HG02798 (cell line): ENCODE measurements around the gene ALX4.

Experiments used
- ATAC-seq: cut with Tn5 transposase; IDR thresholded peaks from one replicate; pipeline ENCODE4 v1.9.1; 2021; ENCODE audit warnings: mild to moderate bottlenecking; ENCODE audit not compliant: unreplicated experiment, poor library complexity

The ALX4 gene

GRCh38 chr11:44319170-44319551, 9.2 kb upstream of the ALX4 start:
- no peak for ATAC-seq

GRCh38 chr11:44318369-44318768, 8.4 kb upstream of the ALX4 start:
- ATAC-seq, result no peak

GRCh38 chr11:44316659-44317240, 6.8 kb upstream of the ALX4 start:
- ATAC-seq, result no peak

- no peak for ATAC-seq
These were observed 6.2 kb upstream of the ALX4 start for GRCh38 chr11:44315947-44316658.

DNA sequence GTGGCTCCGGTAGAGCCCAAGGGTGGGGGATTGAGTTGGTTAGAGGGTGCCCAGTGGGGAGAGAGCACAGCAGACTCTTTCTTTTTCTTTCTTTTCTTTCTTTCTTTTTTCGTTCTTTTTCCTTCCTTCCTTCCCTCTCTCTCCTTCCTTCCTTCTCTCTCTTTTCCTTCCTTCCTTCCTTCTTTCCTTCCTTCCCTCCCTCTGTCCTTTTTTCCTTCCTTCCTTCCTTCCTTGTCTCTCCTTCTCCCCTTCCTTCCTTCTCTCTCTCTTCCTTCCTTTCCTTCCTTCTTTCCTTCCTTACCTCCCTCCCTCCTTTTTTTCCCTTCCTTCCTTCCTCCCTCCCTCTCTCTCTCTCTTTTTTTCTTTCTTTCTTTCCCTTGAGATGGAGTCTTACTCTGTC, 4.8 kb upstream of the ALX4 start:
- ATAC-seq, result no peak

- no peak for ATAC-seq
These were observed 4.0 kb upstream of the ALX4 start for GRCh38 chr11:44313761-44314489.

DNA sequence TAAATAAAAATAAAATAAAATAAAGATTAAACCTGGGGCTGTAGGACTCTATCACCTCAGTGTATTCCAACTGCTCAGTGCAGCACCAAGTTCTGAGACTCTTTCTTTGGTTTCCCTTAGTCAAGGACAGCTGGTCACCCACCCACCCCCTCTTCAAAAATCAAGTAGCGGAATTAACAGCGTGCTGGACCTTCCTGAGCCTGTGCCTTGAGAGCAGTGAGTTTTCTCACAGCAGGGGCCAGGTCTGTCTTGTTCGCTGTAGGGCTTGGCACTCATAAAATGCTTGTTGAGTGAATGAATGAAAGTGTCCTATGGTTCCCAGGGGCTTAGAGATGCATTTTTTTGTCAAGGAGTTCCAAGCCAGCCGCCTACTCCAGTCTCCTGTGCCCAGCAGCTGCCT, 2.9 kb upstream of the ALX4 start:
- no peak for ATAC-seq

DNA sequence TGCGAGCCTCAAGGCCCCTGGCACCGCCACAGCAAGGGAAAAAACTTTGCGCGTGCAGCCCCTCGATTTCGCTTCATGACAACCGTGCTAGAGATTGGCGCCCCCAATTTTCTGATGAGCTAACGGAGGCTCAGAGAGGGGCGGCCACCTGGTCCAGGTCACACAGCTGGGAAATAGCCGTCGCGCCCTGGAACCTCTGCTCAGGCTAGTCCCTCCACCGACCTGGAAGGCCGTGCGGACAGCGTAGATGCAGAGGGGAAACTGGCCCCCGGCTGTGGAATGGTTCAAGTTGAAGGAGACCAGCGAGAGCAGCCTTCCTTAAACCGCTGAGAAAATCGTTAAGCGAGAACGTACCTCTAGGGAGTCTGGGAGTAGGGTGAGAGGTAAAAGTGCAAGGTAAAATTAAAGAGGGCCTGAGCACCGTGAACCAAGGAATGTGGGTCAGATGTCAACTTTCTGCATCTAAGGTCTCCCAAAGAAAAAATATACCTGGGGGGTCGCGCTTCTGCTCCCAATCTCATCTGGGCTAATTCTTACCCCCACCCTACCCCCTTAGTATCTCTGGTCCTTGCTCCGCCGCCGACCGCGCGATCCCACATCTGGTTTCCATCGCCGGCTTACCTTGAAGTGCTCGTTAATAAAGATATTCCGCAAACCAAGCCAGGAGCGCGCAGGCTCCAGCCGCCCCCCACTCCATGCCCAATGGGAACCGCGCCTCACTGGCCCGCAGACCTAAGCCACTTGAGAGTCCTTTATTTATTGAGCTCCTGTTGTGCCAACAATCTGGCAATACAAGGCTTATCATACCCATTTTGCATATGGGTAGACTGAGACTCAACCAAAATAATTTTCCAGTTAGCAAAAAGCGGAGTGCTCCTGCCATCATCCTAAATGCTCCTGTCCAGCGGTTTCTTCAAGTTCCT, 1.7 kb upstream of the ALX4 start:
- ATAC-seq, result no peak

DNA sequence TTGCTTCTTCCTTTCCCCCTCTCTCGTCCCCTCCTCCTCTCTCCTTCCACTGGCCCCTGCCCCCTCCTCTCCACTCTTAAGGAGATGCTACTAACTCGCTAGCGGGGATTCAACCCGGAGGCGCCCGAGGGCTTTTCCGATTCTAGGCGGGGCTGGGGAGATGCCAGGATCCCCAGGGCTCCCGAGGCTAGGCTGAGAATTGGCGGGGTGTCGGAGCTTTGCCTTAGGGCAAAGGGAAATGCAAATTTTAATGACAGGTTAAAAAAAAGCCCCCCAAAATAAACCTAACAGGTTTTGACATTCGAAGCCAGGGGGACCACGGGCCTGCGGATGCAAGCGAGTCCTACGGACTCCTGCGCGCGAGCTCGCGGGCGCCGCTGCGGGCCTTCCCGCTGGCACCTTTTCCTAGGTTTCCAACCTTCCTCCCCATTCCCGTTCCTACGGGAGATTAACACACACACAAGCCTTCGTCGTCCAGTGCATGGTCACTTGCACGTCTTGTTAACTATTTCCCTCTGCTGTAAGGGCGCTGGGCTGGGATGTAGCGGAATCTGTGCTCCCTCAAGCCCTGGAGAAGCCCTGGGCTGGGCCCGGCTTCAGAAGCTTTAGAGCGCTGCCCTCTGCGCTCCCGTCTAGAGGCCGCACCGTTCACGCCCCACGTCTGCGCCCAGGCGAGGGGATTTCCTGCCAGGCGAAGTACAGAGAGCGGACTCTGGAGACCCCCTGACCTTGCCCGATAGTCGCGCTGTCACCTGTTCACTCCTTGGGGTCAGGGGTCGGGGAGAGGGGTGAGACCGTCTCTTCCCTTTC, 729 bp upstream of the ALX4 start:
- ATAC-seq, result no peak

DNA sequence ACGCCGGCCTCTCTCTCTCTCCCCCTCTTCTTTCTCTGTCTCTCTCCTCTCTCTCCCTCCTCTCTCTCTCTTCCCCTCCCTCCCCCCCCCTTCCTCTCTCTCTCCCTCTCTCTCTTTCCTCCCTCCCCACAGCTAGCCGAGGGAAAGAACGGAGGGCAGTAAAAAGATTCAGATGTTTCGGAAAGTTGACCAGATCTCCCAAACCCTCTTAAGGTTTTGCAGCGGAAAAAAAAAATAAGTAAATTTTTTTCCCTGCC, 195 bp upstream of the ALX4 start:
- no peak for ATAC-seq

- no peak for ATAC-seq
These were observed 939 bp downstream of the ALX4 start for GRCh38 chr11:44308923-44309477.

DNA sequence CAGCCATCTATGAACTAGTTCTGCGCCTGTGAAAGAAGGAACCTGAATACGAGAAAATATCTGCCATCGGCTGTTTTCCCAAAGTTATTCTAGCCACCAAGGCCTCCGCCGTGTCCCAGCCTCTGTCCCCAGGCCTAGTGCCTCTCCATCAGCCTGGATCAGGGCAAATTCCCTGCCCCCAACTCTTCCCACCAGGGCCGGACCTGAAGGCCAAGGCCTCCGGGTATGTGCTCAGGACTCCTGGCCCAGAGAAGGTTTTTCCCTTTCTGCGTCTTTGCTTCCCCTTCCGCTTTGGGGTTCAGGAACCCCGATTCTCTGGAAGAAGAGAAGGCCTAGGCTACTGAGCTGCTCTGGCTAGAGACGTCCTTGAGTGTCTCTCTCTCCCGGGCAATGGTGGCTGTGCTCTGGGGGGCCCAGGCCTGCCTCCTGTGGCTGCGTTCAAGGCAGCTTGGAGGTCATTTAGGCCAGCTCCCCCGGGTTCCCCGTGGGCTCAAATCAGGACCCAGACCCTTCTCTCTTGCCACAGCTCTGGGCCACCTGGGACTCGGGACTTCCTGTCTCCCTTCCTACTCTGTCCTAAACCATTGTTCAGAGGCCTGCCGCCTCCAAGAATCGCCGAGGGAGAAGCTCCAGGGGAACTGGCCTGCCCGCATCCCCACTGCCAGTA, 1.6 kb downstream of the ALX4 start:
- ATAC-seq, result no peak

GRCh38 chr11:44307340-44308099, 2.4 kb downstream of the ALX4 start:
- ATAC-seq, result no peak

DNA sequence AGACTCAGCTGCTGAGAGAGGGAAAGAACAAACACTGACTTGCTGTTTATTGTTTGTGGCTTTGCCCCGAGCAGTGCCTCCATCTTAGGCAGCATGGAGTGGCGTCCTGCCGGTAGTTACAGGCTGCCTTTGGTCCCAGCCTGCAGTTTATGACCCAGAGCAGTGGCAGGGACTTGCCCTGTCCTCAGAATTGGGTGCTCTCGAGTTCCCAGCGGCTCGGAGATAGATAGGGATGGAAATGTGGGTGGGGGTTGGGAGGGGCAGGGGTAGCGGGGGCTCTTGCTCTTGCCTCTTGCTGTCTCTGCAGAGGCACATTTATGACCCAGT, 3.1 kb downstream of the ALX4 start:
- ATAC-seq, result no peak

DNA sequence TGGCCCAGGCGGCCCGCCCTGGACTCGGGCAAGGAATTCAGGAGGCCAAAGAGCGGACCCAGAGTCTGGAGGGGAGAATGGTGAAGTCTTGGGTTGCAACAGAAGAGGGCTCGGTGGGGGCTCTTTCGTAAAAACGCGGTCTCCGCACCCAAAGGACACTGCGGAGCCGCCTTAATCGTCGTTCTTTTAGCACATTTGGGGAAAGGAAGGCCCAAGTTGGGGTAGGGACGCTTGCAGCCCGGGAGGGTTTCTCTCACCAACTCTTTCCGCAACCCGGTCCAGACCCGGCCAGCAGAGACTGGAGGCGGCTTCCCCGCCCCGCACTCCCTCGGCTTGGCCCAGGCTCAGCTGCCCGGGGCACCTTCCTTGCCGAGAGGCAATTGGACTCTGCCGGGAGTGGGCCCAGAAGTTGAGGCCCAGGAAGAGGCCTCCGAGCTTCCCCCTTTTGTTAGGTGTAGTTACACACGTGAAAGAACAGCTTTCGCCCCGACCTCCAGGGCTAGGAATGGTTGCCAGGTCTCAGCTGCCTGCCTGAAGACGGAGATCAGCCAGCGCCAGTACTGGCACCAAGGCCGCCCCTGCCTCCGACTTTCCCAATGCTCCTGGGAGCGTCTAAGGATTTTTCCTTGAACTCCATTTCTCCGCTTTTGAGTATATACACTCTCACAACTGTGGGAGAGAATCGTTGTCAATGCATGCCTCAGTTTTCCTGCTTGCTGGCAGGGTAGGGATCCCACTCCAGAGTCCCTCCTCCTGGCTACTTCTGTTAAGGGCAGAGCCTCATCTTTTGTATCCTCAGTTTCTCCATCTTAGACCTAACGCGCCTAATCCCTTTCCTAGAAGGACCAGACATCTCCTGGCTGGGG, 3.7 kb downstream of the ALX4 start:
- ATAC-seq, result no peak

GRCh38 chr11:44305470-44306051, 4.4 kb downstream of the ALX4 start:
- ATAC-seq, result no peak

GRCh38 chr11:44305026-44305469, 4.9 kb downstream of the ALX4 start:
- no peak for ATAC-seq
